ENCODE measurements around the gene FLOT2.
A peak's percentile ranks its signal among the peaks of the same experiment; 100 is the strongest.
"Not testable (repeated sequence)": the region's sequence is repeated elsewhere in the genome, so short reads cannot be mapped to it uniquely, and the experiment has no call there.

Gene FLOT2

DNA sequence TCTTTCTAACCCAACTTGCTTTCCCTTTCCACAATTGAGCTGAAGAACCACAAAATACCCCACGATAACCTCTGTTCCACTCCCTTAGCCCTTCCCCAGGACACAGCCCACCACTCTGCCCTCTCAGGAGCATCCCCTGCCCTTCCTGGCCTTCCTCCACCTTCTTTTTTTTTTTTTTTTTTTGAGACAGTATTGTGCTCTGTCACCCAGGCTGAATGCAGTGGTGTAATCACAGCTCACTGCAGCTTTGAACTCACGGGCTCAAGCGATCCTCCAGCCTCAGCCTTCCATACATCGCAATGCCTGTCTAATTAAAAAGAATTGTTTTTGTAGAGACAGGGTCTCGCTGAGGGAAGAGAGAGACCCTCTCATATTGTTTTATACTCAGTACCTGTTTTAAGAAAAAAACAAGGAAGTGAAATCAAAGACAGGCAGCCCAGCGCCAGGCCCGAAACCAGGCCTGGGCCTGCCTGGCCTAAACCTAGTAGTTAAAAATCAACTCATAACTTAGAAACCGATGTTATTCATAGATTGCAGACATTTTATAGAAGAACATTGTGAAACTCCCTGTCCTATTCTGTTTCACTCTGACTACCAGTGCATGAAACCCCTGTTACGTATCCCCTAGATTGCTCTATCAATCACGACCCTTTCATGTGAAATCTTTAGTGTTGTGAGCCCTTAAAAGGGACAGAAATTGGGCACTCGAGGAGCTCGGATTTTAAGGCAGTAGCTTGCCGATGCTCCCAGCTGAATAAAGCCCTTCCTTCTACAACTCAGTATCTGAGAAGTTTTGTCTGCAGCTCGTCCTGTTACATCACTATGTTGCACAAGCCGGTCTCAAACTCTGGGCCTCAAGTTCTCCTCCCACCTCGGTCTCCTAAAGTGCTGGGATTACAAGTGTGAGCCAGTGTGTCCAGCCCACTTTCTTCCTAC, 4.0 kb downstream of the FLOT2 start:
- peak; percentile 81 for DNase-seq

DNA sequence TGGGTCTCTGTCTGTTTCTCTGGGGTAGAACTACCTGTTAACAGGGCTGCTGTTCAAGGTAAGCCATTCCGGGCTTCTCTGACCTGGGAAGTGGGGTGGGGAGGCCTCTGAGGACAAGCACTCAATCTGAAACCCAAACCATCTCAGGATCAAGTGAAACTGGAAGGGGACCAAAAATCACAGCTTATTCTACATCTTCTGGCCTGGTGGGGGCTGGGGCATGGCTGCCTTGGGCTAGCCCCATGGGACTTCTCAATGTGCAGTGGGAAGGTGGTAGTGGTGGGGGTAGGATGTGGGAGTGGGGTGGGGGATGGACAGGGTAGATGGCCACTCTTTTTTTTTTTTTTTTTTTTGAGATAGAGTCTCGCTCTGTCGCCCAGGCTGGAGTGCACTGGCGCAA, 5.5 kb downstream of the FLOT2 start:
- no peak for DNase-seq

DNA sequence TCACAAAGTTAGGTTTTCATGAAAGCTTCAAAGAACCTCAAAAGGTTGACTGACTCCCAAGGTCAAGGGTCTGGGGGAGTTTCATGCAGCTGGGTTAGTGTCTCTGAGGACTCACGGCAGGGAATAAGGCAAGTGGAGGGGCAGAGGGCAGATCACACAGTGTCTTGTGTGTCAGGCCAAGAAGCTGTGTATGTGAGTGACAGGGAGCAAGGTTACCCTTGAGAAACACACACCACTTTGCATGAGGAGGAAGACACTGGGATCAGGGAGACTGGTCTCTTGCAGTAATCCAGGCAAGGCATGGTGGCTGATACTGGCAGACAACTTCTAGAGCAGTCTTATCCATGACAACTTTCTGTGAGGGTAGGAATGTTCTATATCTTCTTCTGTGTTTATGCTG, 6.3 kb downstream of the FLOT2 start:
- DNase-seq = no peak

GRCh38 chr17:28889996-28890395, 7.5 kb downstream of the FLOT2 start:
- peak; percentile 93 for DNase-seq

- DNase-seq = no peak
Measured at GRCh38 chr17:28888832-28889231, 8.7 kb downstream of the FLOT2 start.

- no peak for DNase-seq
Measured at GRCh38 chr17:28887871-28888471, 9.6 kb downstream of the FLOT2 start.

DNA sequence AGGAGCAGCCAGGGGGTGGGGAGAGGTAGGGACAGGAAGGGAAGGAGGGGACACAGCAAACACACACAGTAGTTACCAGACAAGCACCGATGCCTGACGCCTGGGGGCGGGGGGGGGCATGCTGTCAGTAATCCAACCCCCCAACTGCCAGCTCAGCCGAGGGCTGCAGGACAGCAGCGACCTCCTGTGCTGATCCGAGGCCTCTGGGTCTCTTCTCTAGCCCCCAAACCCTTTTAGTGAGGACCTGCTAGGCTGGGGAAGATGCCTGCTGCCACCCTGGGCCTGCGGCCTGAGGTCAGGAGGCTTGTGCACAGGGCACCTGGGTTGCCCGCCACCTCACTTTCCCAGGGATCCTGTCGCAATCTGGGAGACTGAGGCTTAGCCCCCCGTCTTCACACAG, 11.6 kb downstream of the FLOT2 start:
- DNase-seq = no peak

DNA sequence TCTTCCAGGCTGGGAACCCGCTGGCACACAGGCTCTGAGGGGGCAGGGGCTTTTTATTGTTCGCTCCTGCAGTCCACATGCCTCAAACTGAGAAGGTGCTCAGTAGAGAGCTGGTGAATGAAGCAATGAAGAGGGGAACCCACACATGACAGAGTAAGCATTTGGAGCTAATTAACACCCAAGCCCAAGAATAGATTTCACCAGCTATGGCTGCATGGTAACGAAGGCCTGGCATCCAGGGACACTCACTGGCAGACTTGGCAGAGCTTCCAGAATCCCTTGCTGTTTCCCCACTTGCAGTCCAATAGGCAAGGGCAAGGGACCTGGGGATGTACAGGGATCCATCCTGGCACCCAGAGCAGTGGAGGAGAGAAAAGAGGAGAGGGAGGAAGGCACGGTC, 12.2 kb downstream of the FLOT2 start:
- DNase-seq = no peak

- no peak for DNase-seq
Measured at GRCh38 chr17:28883967-28884702, 13.4 kb downstream of the FLOT2 start.

GRCh38 chr17:28882154-28882895, 15.2 kb downstream of the FLOT2 start:
- DNase-seq = no peak

DNA sequence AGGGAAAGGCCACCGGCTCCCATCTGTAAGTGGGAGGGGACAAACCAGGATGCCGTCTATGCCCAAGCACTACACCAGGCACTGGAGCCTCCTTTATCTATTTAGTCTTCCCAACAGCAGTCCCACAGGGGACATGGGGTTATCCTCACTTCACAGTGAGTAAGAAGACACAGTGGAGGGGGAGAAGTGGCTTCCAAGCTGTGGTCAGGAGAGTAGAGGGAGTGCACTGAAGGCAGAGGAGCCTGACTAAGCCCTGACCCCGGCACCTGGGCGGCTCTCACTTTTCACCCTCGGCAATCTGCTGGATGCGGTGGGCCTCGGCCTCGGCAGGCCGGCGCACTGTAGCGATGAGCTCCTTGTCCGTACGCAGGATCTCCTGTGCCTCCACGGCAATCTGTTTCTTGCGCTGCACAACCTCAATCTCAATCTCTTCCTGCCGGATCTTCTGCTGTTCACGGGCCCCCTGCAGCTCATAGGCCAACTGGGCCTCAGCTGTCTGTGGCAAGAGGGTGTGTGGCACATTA, 15.9 kb downstream of the FLOT2 start:
- DNase-seq = no peak

- DNase-seq = no peak
Measured at GRCh38 chr17:28880572-28880945, 17.0 kb downstream of the FLOT2 start.

- no peak for DNase-seq
Measured at GRCh38 chr17:28879886-28880571, 17.5 kb downstream of the FLOT2 start.

- DNase-seq = peak; percentile 19
Measured at GRCh38 chr17:28878981-28879380, 18.6 kb downstream of the FLOT2 start.

- no peak for DNase-seq
Measured at GRCh38 chr17:28878158-28878910, 19.2 kb downstream of the FLOT2 start.

GRCh38 chr17:28877150-28877711, 20.3 kb downstream of the FLOT2 start:
- DNase-seq = not testable (repeated sequence)

DNA sequence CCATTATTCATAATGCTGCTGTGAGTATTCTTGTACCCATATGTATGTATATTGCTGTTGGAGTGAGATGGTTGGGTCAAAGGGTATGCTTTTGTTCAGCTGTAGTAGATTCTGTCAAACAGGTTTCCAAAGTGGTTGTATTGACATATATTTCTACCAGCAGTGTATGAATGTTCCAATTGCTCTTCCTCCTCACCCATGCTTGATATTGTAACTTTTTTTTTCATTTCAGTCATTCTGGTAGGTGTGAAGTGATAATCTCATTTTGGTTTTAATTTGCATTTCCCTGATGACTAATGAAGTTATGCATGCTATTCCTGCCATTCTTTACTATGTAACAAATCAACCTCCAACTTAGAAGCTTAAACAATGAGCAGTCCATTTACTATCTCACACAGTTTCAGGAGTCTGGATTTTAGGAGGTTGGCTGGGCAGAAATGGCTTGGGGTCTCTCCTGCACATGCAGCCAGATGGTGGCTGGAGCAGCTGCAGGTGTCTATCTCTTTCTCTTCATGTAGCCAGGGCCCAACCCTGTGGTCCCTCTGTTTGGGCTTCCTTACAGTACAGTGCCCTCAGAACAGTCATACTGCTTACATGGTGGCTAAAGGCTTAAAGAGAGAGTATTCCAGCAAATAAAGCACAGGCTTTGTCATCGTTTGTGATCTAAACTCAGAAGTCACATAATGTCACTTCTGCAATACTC, 21.5 kb downstream of the FLOT2 start:
- no peak for DNase-seq

DNA sequence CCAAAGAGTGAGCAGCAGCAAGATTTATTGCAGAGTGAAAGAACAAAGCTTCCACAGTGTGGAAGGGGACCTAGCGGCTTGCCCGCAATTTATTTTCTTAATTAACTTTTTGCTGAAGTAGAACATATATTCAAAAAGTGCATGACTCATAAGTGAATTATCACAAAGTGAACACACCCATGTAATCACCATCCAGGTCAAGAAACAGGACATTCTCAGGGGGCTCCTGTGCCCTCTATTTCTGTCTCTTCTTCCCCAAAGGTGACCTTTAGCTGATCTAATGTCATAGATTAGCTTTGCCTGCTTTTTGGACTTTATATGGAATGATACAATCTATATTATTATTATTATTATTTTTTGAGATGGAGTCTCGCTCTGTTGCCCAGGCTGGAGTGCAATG, 22.8 kb downstream of the FLOT2 start:
- DNase-seq = no peak

- no peak for DNase-seq
Measured at GRCh38 chr17:28873839-28874238, 23.7 kb downstream of the FLOT2 start.

DNA sequence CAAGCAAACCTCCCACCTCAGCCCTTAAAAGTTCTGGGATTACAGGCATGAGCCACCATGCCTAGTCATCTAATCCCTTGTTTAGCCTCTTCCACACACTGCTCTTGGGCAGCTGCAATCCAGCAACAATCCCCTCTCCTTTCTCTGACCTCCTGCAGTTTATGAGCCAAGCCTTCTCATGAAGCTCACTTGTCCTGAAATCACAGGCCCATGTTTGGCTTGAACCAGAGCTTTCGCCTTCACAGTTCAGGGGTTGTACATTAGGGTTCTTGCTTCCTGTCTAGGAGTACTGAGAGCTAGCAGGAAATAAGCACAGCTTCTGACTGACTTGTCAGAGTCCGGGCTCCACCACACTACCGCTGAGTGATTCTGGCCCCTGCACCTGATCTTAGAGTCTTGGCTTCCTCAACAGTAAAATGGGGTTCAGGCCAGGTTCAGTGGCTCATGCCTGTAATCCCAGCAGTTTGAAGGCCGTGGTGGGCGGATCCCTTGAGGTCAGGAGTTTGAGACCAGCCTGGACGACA, 26.4 kb downstream of the FLOT2 start:
- peak; percentile 77 for DNase-seq
